NCI-H1092 treated with DMSO at 0.1 percent for 48 hours (cell line): ENCODE measurements around the gene MC4R.

Source experiments
- DNase-seq: peaks from one replicate; lab custom pipeline; 2025; lab: John Stamatoyannopoulos, UW

Gene MC4R

DNA sequence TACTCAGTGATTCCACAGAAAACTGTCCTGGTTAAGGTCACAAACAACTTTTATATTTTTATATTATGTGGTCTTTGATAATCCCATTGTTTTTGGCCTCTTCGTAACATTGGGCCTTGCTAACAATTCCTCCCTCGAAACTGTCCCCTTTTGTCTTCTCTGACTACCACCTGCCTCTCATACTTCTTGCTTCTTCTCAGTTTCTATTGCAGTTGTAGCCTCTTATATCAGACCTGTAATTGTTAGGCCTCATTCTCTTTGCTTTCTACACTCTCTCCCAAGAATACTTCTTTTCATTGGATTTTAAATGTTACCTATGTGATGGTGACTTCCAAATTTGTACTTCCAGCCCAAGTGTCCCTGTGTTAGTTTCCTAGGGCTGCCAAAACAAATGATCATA lies 44.7 kb downstream of the MC4R start:
- DNase-seq = no peak

DNA sequence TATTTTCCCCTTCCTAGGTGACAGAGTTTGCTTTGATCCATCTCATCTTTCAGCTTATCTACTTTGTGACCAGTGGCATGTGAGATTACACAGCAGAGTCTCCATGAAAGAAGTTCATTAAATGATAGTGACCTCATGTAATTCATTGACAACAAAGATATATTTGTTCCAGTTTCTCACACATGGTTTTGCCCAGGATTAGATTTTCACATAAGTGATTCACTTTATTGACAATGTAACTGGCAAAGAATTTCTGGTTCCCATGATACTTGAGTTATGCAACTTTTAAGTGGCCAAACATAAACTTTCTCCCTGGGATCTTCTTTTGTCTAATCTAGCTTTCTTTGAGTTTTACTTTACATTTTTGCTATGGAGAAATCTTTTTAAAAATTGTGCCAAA lies 50.0 kb downstream of the MC4R start:
- DNase-seq = no peak
